NB4 (cell line): ENCODE data around the gene STAC.

ENCODE experiments used
- MYC ChIP-seq: IDR thresholded peaks from 2 replicates; pipeline ENCODE4 v1.6.1; 2011; ENCODE audit warnings: low read depth, low read length
- POLR2A ChIP-seq: IDR thresholded peaks from 2 replicates; pipeline ENCODE4 v1.6.1; 2011; ENCODE audit warnings: mild to moderate bottlenecking; ENCODE audit not compliant: insufficient read length; ENCODE audit errors: extremely low read depth
- TF ChIP-seq, protein P1 (sequence below): IDR thresholded peaks from one replicate; pipeline ENCODE4 v1.5.1; 2012; ENCODE audit warnings: low read depth, low read length
- TF ChIP-seq, protein P2 (sequence below): IDR thresholded peaks from 2 replicates; pipeline ENCODE4 v1.6.1; 2011; ENCODE audit warnings: low read depth, low read length

DNA sequence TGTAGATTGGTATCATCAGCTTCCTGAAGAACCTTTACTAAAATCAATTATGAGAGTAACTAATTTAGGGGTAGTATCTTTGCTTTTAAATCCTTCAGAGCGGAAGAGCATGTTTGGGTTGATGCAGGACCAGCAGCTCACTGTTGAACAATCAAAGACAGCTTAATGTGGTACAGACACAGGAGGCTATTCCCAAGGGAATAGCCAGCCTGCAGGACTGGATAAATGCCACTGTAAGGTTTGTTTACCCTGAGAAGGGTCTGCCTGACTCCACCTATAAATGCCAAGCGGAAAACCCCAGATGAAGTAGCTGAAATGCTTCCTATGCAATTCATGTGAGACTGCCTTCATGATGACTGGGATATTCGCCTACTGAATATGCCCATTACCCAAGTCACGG is 16.0 kb upstream of the STAC start:
- TF ChIP-seq, protein P1, sequence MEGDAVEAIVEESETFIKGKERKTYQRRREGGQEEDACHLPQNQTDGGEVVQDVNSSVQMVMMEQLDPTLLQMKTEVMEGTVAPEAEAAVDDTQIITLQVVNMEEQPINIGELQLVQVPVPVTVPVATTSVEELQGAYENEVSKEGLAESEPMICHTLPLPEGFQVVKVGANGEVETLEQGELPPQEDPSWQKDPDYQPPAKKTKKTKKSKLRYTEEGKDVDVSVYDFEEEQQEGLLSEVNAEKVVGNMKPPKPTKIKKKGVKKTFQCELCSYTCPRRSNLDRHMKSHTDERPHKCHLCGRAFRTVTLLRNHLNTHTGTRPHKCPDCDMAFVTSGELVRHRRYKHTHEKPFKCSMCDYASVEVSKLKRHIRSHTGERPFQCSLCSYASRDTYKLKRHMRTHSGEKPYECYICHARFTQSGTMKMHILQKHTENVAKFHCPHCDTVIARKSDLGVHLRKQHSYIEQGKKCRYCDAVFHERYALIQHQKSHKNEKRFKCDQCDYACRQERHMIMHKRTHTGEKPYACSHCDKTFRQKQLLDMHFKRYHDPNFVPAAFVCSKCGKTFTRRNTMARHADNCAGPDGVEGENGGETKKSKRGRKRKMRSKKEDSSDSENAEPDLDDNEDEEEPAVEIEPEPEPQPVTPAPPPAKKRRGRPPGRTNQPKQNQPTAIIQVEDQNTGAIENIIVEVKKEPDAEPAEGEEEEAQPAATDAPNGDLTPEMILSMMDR = no peak
- no peak for TF ChIP-seq POLR2A
- TF ChIP-seq, protein P2, sequence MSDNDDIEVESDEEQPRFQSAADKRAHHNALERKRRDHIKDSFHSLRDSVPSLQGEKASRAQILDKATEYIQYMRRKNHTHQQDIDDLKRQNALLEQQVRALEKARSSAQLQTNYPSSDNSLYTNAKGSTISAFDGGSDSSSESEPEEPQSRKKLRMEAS = no peak
- no peak for TF ChIP-seq MYC
